ENCODE measurements around the gene SLCO1B3.

DNA sequence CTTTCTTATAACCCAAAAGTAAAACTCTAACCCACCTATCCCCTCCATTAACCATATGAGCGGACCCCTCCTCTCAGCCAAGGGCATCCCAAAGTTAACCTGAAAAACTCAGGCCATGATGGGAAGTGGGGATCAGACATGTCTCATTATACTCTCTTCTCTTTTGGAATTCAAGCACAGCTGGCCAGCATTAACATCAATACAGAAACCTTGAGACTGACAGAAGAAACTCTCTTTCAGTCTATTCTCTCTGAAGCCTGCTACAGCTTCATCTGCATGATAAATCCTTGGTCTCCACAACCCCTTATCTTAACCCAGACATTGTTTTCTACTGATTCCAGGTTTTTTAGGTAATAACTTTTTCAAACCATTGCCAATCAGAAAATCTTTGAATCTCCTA, 17.5 kb upstream of the SLCO1B3 start:
- TF ChIP-seq, protein P1, sequence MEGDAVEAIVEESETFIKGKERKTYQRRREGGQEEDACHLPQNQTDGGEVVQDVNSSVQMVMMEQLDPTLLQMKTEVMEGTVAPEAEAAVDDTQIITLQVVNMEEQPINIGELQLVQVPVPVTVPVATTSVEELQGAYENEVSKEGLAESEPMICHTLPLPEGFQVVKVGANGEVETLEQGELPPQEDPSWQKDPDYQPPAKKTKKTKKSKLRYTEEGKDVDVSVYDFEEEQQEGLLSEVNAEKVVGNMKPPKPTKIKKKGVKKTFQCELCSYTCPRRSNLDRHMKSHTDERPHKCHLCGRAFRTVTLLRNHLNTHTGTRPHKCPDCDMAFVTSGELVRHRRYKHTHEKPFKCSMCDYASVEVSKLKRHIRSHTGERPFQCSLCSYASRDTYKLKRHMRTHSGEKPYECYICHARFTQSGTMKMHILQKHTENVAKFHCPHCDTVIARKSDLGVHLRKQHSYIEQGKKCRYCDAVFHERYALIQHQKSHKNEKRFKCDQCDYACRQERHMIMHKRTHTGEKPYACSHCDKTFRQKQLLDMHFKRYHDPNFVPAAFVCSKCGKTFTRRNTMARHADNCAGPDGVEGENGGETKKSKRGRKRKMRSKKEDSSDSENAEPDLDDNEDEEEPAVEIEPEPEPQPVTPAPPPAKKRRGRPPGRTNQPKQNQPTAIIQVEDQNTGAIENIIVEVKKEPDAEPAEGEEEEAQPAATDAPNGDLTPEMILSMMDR (IDR thresholded peaks at IDR 0.05): no peak
- no peak for TF ChIP-seq POLR2A (IDR thresholded peaks at IDR 0.05)

Measured in right lobe of liver (tissue), 4 donors.